GM18498 (cell line): ENCODE data around the gene FAM169A.
"Not testable (repeated sequence)": the region's sequence is repeated elsewhere in the genome, so short reads cannot be mapped to it uniquely, and the experiment has no call there.

Experiments used
- ATAC-seq: cut with Tn5 transposase; IDR thresholded peaks from one replicate; pipeline ENCODE4 v1.9.1; 2021; ENCODE audit warnings: mild to moderate bottlenecking, moderate library complexity; ENCODE audit not compliant: unreplicated experiment

Gene FAM169A, protein sequence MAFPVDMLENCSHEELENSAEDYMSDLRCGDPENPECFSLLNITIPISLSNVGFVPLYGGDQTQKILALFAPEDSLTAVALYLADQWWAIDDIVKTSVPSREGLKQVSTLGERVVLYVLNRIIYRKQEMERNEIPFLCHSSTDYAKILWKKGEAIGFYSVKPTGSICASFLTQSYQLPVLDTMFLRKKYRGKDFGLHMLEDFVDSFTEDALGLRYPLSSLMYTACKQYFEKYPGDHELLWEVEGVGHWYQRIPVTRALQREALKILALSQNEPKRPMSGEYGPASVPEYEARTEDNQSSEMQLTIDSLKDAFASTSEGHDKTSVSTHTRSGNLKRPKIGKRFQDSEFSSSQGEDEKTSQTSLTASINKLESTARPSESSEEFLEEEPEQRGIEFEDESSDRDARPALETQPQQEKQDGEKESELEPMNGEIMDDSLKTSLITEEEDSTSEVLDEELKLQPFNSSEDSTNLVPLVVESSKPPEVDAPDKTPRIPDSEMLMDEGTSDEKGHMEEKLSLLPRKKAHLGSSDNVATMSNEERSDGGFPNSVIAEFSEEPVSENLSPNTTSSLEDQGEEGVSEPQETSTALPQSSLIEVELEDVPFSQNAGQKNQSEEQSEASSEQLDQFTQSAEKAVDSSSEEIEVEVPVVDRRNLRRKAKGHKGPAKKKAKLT

DNA sequence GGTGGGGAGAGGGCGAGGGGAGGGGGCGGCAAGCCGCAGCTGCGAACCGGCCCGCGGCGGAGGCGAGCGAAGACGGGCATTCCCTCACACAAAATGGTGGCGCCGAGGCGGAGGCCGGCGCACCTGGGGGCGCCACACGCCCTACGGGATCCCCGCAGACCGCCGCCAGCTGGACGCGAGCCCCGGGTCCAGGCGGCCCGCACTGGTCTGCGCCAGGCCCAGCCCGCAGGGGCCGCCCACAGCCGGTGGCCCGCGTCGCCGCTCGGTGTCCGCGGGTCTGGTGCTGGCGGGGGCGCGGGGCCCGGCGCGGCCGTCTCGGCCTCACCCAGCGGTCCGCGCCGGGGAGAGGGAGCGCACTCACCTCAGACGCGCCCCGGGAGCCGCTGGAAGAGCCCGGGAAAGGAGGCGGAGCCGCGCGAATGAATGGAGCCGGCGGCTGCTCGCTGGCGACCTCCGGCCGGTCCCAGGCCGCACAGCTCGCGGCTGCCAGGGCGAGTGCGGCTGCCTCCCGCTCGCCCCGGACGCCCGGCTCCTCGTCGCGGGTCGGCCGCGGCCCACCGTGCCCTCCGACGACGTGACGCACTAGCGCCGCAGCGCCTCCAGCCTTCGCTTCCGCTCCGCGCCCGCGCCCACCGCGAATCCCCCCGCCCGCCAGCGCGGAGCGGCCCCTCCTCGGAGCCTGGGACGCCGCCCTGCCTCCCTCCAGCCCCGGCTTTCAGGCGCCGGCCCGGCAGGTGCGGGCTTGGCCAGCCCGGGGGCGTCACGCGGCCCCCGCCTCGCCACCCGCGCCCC is at the start of gene FAM169A:
TSS of gene FAM169A (minus strand) at position 584 of the 792 bp plus-strand sequence. CDS start 24,711 bp downstream, outside the sequence.
- peak; percentile 64 for ATAC-seq

DNA sequence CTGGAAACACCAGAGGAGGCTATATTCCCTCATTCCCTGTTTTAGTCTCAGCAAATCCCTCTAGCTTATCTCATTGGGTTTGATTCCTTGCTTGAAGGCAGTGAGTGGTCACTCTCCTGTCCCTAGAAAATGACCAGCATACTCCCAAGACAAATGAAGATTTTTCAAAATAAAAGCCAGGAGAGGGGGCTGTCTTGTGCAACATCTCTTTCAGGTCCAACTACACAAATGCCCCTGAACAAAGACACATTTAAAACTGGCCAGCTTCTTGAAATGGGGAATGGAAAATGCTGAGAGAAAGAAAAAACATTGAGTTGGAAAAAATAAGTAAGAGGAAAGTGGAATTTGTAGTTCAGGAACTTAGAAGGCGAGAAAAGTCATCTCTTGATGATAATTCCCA is 49.3 kb upstream of the FAM169A start:
- no peak for ATAC-seq

DNA sequence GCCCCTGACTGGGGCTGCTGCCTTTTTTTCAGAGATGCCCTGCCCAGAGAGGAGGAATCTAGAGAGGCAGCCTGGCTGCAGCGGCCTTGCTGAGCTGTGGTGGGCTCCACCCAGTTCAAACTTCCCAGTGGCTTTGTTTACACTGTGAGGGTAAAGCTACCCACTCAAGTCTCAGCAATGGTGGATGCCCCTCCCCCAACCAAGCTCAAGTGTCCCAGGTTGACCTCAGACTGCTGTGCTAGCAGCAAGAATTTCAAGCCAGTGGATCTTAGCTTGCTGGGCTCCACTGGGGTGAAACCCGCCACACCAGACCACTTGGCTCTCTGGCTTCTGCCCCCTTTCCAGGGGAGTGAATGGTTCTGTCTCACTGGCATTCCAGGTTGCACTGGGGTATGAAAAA is 45.2 kb upstream of the FAM169A start:
- ATAC-seq: not testable (repeated sequence)

DNA sequence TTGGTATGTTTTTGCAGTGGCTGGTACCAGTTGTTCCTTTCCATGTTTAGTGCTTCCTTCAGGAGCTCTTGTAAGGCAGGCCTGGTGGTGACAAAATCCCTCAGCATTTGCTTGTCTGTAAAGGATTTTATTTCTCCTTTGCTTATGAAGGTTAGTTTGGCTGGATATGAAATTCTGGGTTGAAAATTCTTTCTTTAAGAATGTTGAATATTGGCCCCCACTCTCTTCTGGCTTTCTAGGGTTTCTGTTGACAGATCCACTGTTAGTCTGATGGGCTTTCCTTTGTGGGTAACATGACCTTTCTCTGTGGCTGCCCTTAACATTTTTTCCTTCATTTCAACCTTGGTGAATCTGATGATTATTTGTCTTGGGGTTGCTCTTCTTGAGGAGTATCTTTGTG is 43.7 kb upstream of the FAM169A start:
- ATAC-seq: not testable (repeated sequence)

DNA sequence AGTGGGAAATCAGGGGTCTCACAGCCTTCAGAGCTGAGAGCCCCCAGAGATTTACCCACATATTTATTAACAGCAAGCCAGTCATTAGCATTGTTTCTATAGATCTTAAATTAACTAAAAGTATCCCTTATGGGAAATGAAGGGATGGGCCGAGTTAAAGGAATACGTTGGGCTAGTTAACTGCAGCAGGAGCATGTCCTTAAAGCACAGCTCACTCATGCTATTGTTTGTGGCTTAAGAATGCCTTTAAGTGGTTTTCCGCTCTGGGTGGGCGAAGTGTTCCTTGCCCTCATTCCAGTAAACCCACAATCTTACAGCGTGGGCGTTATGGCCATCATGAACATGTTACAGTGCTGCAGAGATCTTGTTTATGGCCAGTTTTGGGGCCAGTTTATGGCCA is 42.0 kb upstream of the FAM169A start:
- ATAC-seq: not testable (repeated sequence)

DNA sequence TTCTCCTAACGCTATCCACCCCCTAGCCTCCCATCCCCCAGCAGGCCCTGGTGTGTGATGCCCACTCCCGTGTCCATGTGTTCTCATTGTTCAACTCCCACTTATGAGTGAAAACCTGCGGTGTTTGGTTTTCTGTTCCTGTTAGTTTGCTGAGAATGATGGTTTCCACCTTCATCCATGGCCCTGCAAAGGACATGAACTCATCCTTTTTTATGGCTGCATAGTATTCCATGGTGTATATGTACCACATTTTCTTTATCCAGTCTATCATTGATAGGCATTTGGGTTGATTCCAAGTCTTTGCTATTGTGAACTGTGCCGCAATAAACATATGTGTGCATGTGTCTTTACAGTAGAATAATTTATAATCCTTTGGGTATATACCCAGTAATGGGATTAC is 38.5 kb upstream of the FAM169A start:
- ATAC-seq: not testable (repeated sequence)

DNA sequence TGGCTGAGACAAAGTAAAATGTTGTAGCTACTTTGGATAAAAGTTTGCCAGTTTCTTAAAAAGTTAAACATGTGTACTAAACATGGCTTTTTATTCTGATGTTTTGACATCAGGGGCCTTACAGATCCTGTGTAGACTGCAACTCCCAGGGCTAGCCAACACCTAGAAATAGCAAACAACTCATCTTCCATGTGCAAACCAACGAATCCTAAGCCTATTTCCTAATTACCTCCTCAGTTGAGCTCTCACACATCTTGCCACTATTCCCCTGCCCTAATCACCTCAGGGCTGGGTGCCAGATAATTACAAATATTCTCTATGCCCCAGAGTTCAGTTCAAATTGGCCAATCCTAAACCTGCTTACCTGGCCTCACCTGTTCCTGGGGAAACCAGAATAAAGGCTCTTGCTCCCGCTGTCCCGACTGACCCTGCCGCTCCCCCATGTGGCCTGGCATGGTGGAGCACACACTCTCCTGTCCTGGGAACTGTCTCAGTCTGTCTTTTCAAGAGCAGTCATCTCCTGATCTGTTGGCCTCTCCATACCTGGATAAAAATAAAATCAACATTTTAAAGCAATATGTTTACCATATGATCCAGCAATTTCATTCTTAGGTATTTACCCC is 37.1 kb upstream of the FAM169A start:
- ATAC-seq: no peak

DNA sequence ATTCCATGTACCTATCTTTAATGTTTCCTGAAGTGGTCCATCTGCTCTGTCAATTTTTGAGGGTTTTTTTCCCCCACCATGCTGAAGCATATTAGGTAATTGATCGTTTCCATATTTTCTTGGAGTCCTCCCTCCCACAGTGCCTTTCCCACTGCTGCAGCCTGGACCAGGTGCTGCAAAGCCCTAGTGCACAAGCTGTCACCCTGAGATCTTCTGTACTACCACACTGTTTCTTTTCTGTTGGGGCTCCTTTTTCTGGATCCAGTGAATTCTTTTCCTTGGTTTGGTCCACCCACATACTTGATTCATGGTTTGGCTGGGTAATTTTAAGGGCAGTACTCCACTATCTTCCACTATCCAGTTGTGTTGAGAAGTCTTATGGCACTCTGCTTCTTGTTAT is 30.9 kb upstream of the FAM169A start:
- no peak for ATAC-seq

DNA sequence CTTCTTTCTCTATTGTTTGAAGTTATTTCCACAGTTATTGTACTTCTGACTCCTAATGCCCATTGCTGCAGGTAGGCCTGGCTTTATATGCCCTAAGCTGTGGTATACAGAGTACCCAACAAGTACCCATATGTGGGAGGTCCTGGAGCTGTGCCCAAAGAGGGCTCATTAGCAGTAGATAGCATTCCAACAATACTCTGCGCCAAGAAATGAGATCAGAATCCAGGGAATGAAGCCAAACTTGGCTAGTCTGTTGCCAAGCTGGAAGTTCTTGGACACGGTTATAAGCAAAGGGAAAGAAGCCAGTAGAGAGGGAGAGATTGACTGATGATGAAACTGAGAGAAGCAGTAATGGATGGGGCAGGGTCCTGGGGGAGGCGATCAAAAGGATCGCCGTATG is 29.7 kb upstream of the FAM169A start:
- no peak for ATAC-seq

DNA sequence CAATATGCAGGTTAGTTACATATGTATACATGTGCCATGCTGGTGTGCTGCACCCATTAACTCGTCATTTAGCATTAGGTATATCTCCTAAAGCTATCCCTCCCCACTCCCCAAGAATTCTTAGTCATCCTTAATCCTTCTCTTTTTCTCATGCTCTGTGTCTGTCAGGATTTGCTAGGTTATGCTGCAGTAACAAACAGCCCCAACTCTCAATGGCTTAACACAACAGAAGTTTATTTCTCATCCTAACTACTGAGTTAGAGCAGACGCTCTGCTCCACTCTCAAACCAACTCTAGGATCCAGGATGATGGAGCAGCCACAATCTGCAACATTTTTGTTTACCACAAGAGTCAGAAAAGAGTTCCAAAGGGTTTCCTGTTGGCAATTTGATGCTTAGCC is 28.2 kb upstream of the FAM169A start:
- no peak for ATAC-seq

DNA sequence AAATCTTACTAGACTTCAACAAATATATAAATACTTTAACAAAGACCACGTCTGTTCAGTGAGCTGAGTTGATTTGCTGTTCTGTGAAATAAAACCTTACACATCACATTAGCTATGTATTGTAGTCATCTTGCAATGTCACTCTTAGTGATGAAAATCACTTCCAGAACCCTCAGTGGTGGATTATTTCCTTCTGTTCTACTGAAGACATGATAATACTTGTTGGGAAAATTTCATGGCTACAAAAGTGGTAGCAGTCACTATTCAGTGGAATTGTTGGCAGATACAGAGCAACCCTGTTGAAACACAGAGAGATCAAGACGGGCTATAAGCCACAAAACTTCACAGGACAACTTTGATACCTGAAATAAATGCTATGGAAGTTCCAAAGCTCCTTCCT is 26.7 kb upstream of the FAM169A start:
- ATAC-seq: no peak

DNA sequence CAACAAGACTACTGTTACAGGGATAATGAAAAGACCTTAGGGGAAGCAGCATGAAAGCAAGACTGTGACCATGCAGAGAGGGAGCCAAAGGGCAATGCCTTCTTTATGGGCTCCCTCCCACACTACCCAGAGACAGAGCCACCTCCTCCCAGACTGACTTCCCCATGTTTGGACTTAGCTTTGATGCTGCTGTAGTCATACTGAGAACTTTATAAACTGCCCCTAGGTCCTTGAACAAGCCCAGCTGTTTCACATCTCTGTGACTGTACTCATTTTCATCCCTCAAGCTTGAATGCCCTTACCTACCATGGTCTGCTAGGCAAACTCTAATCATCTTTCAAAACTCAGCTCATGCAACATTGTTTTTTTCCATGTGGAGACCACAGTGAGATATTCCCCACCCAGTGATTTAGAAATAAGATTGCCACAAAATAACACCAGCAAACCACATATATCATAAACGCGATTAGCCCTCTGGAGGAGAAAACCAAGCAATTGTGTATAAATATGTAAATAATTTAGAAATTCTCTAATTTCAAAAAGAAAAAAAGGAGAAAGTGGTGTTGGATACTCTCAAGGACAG is 23.4 kb upstream of the FAM169A start:
- ATAC-seq: no peak

DNA sequence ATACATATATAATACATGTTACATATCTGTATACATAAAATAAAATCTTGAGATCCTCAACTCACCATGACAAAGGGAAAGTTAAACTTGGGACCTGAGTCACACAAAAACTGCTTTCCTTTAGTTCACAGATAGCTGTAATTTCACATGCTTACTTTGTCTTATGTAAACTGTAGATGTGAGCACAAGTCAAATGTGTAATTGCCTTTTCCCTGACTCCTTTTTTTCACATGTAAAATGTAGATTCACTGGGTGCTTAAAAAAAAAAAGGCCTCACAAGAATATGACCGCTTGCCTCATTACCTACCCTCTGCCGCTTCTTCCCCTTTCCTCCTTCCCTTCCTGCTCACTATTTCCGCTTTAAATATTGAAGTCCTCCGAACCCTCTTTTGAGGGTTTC is 21.9 kb upstream of the FAM169A start:
- ATAC-seq: no peak

DNA sequence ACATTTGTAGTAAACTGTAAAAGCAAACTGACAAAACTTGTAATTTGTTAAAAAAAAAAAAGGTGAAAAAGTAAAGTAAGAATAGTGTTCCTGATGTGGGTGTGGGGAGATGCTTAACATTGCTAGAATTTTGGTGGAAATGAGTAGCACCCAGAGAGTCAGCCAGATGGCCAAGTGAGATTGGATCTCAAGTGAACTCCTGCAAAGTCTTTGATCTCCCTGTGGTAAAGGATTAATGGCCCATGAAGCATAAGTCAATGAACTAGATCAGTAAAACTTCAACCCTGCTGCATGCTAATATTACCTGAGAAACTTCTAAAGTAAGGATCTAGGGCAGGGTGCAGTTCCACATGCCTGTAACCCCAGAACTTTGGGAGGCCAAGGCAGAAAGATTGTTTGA is 19.0 kb upstream of the FAM169A start:
- no peak for ATAC-seq

DNA sequence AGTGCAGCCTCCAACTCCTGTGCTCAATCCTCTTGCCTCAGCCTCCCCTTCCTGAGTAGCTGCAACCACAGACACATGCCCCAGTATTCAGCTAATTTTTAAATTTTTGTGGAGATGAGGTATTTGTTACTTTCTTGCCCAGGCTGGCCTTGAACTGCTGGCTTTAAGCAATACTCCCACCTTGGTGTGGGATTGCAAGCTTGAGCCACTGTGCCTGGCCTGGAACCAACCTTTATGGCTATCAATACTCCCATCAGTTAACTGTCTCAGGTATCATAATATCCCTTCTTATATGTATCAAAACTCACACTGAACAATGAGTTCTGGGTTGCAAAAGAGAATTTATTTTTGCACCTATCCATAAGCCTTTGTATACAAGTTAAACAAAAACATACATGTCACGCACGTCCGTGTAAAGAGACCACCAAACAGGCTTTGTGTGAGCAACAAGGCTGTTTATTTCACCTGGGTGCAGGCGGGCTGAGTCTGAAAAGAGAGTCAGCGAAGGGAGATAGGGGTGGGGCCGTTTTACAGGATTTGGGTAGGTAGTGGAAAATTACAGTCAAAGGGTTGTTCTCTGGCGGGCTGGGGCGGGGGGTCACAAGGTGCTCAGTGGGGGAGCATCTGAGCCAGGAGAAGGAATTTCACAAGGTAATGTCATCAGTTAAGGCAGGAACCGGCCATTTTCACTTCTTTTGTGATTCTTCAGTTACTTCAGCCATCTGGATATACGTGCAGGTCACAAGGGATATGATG is 16.4 kb upstream of the FAM169A start:
- ATAC-seq: not testable (repeated sequence)

DNA sequence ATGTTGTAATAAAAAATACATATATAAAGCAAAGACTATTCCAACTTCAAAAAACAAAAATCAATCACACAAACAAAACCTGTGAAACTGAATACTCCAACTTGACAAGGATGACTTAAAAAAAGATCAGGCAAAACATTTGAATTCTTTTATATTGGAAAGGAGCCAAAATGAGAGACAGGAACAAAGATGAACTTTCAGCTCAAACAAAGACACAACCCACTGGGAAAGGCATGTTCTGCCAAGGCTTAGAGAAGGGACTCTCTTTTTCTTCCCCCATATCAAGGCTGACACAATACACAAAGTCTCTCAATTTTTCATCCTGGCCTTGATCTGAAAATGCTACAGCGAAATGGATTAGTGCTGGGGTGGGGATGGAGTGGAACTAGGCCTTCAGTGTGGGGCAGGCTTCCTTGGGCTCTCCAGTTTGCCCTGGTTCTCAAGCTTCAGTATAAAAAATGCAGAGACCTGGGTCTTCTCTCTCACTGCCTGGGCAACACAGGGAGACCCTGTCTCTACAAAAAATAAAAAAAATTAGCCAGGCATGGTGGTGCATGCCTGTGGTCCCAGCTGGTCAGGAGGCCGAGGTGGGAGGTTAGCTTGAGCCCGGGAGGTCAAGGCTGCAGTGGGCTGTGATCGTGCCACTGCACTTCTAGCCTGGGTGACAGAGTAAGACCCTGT is 11.6 kb upstream of the FAM169A start:
- no peak for ATAC-seq

DNA sequence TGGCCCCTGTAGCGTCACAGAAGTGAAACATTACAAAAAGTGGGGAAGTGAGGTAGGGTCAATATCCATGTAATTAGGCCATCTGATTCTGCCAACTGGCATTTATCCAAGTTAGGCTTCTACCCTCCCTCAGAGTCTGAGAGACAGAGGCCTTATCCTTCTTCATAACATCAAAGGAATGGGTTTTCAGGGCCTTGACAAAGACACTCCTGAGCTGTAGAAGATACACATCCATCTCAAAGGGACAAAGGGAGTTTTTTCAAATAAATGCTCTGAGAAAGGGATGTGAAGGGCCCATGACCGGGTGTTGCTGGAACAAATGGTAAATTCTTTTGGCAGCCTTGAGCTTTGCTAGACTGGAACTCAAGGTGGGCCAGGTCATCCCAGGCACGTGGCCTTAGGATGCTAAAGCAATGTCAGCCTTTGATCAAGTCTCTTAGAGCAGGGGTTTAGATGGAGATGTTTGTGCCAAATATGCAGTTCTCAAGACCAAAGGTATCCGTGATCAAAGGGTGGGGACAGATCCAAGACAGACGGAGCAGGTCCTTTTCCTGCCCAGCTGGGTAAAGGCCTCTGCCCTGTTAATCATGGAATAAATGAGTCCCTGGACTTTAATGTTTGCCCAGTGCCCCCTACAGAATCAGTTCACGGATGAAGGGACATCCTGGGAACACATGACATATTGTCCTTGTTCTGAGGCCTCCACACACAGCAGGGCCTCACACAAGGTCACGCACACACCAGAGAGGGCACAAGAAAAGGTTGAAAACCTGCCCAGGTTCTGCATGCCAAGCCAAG is 10.0 kb upstream of the FAM169A start:
- ATAC-seq: no peak

DNA sequence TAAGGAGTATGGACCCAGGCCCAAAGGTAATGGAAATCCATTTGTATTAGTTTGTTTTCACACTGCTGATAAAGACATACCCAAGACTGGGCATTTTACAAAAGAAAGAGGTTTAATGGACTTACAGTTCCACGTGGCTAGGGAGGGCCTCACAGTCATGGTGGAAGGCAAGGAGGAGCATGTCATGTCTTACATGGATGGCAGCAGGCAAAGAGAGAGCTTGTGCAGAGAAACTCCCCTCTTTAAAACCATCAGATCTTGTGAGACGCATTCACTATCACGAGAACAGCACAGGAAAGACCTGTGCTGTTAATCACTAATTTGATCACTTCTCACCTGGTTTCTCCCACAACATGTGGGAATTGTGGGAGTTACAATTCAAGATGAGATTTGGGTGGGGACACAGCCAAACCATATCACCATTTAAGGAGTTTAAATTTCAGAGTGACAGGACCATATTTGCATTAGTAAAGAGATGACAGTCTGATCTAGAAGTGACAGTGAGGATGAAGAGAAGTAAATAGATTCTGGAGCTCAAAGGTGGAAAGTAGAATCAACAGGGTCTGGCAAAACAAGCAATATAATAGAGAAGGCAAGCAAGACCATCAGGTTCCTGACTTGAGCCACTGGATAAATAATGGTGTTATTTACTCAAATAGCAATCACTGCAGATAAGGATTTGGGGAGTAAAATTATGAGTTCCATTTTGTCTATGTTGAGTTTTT is 7.5 kb upstream of the FAM169A start:
- ATAC-seq: no peak
